GM18498 (cell line): ENCODE results near the gene PPRC1.

Experiments
- ATAC-seq: cut with Tn5 transposase; IDR thresholded peaks from one replicate; pipeline ENCODE4 v1.9.1; 2021; ENCODE audit warnings: mild to moderate bottlenecking, moderate library complexity; ENCODE audit not compliant: unreplicated experiment

PPRC1 gene

DNA sequence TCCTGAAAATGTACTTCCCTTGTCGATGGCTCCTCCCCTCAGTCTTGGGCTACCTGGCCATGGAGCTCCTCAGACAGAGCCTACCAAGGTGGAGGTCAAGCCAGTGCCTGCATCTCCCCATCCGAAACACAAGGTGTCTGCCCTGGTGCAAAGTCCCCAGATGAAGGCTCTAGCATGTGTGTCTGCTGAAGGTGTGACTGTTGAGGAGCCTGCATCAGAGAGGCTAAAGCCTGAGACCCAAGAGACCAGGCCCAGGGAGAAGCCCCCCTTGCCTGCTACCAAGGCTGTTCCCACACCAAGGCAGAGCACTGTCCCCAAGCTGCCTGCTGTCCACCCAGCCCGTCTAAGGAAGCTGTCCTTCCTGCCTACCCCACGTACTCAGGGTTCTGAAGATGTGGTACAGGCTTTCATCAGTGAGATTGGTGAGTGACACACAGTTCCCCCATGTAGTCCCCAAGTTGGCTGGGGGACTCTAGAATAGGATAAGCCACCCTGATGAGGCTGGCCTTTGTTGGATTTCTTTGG, 8.8 kb downstream of the PPRC1 start:
- ATAC-seq = no peak

GRCh38 chr10:102146971-102147428, 14.2 kb downstream of the PPRC1 start:
- no peak for ATAC-seq

DNA sequence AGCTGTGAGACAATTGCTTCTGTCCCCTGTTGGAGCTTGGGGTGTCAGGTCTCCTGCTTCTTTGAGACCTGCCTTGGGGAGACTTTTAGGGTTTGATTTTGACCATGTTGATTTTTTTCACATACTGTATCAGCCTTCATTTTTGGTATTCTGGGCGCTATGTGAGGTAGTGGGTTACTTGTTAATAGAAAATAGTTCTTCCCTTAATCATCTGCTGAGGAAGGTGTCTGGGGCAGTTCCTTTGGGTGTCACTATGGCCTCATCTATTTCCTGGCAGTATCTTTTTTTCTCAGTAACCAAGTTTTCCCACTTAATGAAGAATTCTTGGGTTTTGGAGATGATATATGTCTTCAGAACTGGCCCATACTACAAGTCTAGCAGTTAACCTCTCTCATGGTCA, 14.7 kb downstream of the PPRC1 start:
- ATAC-seq = no peak

GRCh38 chr10:102148275-102148674, 15.4 kb downstream of the PPRC1 start:
- no peak for ATAC-seq

GRCh38 chr10:102150970-102151773, 18.3 kb downstream of the PPRC1 start:
- ATAC-seq = no peak

DNA sequence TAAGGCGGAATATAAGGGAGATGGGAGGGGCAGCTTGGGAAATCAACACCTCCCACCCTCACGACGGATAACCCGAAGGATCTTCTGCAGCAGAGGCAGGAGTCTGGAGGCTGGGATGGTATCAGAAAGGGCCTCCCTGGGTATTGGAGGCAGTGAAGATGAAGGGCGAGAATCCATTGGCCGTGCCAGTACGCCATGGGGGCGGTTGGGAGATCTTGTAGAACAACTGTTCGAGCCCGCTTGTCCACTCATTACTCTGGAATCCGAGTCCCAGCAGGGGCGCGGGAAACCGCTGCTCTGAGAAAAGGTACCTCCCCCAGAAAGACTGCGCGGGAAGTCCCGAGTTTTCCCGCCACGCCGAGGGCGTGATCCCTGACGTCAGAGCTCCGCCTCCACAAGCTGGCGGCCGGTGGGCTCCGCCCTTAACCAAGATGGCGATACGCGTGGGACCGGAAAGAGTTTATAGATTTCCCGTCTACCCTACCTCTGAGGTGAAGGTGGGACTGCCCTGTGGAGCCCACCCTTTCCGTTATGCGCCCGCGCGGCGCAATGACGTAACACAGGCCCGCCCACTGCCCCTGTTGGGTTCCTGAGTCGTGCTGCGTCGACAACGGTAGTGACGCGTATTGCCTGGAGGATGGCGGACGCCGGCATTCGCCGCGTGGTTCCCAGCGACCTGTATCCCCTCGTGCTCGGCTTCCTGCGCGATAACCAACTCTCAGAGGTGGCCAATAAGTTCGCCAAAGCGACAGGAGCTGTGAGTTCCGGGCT, 19.1 kb downstream of the PPRC1 start, which contains the start of gene NOLC1:
TSS of gene NOLC1 (plus strand) at position 616 of the 771 bp plus-strand sequence. CDS start at position 638, 22 bp downstream.
- ATAC-seq = peak; percentile 92

GRCh38 chr10:102152545-102152890, 19.7 kb downstream of the PPRC1 start:
- ATAC-seq = peak; percentile 33

DNA sequence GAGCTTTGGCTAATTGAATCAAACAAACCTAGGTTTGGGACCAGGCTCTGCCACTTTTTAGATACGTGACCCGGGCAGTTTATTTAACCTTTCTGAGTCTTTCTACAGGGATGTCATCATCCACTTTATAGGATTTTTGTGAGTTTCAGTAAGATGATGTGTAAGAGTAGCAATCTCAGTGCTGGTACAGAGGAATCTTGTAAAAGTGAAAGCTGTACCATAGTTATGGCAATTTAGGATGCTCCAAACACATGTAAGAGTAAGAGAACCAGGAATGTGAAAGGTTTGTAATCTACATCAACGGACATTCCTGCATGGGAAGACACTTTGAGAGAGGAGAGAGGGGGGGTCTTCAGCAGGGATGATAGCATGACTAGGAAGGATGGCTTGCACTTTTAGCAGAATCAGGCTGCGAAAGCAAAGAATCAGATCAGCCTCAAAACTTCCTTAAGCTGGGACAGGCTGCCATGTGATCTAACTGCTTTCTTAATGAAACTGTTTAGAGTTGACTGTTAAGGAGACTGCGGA, 20.3 kb downstream of the PPRC1 start:
- no peak for ATAC-seq

GRCh38 chr10:102154466-102155116, 21.8 kb downstream of the PPRC1 start:
- no peak for ATAC-seq

GRCh38 chr10:102157224-102157623, 24.4 kb downstream of the PPRC1 start:
- no peak for ATAC-seq

GRCh38 chr10:102159051-102159597, 26.3 kb downstream of the PPRC1 start:
- no peak for ATAC-seq

GRCh38 chr10:102159831-102160230, 27.0 kb downstream of the PPRC1 start:
- no peak for ATAC-seq

DNA sequence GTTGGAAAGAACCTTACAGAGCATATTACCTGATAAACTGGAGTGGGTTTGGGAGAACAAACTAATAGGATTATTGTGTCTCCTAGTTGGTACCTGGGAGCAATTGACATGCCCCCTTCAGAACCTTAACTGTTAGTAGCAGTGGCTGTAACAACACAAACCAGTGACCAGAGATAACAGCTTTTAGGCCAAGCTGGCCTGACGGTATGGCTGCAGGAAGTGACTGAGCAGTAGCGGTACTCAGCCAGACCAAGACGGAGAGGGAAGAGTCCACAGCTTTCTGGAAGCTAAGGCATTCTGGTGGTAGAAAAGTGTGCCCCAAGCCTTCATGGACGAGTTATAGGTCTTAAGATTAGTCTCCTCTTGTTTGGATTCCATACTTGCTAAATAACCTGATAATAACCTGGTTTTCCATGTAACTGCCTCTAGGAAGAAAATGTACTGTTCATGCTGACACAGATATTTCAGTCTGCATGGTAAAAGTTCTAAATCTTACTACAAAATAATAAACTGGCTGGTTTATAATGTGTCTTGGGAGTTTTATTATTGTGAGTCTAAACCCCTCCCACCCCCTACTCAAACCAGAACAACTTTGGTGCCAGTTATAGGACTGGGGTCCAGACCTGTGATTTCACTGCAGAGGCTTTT, 30.6 kb downstream of the PPRC1 start:
- no peak for ATAC-seq

DNA sequence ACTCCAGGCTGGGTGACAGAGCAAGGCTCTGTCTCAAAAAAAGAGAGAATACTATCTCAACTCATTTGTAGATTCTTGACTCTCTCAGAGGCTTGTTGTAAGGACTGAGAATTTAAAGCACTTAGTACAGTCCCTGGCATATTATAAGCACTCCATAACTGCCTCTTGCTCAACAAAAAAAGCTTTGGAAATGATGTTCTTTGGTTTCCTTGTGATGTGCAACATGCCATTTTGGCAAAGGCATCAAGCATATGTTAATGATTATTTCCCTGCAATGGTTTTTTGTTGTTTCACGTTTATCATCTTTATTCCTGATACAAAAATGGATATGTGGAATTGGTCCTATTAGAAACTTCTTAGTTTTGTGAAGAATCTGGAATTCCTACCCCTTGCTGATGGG, 35.0 kb downstream of the PPRC1 start:
- no peak for ATAC-seq

DNA sequence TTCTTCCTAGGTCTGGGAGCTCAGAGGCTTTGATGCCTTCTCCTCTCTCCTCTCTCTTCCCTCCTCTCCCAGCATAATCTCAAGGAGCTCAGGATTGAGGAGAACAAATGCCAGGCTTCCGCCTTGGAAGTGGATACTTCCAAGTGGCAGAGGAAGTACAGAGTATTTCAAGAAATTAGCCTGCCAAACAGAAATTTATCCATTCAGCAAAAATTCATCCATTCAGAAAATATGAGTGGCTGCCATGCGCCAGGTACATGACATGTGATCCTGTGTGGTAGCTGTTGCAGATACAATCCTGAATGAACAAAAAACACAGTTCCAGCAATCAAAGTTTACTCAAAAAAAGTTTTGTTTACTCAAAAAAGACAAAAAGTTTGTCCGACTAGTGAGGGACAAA, 37.8 kb downstream of the PPRC1 start:
- no peak for ATAC-seq

DNA sequence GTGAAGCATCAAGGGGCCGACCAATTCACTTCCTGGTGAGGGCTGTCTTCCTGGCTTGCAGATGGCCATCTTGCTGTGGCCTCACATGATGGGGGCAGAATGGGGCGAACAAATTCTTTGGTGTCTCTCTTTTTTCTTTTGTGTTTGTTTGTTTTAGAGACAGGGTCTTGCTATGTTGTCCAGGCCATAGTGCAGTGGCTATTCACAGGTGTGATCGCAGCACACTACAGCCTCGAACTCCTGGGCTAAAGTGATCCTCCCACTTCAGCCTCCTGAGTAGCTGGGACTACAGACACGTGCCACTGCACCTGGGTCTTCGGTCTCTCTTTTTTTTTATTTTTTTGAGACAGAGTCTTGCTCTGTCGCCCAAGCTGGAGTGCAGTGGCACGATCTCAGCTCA, 39.4 kb downstream of the PPRC1 start:
- ATAC-seq = no peak

DNA sequence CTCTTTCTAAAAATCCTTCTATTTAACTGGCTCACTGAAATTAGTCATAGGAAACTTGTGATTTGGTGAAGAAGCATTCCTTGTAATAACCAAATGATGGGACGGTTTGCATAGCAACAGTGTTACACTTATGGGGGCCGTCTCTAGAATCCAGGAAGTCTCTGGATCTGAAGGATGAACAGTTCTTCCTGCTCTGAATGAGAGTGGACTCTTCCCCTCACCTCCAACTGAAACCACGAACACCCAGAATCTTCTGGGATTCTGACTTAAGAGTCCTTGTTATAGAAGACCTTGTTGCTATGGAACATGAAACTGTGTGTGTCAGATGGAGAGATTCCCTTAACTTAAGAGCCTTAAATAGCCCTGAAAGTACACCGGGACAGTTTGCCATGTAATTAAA, 42.6 kb downstream of the PPRC1 start:
- ATAC-seq = no peak

DNA sequence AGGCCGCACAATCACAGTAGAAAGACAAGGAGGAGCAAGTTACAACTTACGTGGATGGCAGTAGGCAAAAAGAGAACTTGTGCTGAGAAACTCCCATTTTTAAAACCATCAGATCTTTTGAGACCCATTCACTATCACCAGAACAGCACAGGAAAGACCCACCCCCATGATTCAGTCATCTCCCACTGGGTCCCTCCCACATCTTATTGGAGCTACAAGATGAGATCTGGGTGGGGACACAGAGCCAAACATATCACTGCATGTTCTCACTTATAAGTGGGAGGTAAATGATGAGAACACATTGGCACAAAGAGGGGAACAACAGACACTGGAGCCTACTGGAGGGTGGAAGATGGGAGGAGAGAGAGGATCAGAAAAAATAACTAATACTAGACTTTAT, 51.8 kb downstream of the PPRC1 start:
- no peak for ATAC-seq

GRCh38 chr10:102185272-102185671, 52.4 kb downstream of the PPRC1 start:
- ATAC-seq = no peak

GRCh38 chr10:102185811-102186527, 53.1 kb downstream of the PPRC1 start:
- ATAC-seq = no peak
